Upper lobe of left lung (tissue), 4 donors: Measurements from ENCODE around the gene KERA.

ENCODE experiments used
- POLR2A ChIP-seq, 4 donors: fragments of 450-650 bp; IDR thresholded peaks; one replicate each; pipeline ENCODE4 v1.5.1; 2016 to 2017; ENCODE audit warnings: antibody characterized with exemption in 4 of 4, mild to moderate bottlenecking in 2 of 4
- TF ChIP-seq, protein P1 (sequence below), 6 experiments: fragments of 450-650 bp in 4 of 6; fragments of 200-600 bp in 2 of 6; sonication (generic) in 2 of 6; IDR thresholded peaks; one replicate each; pipeline ENCODE4 v1.5.1; 2016 to 2019; ENCODE audit warnings: antibody characterized with exemption in 6 of 6

- TF ChIP-seq, protein P1, sequence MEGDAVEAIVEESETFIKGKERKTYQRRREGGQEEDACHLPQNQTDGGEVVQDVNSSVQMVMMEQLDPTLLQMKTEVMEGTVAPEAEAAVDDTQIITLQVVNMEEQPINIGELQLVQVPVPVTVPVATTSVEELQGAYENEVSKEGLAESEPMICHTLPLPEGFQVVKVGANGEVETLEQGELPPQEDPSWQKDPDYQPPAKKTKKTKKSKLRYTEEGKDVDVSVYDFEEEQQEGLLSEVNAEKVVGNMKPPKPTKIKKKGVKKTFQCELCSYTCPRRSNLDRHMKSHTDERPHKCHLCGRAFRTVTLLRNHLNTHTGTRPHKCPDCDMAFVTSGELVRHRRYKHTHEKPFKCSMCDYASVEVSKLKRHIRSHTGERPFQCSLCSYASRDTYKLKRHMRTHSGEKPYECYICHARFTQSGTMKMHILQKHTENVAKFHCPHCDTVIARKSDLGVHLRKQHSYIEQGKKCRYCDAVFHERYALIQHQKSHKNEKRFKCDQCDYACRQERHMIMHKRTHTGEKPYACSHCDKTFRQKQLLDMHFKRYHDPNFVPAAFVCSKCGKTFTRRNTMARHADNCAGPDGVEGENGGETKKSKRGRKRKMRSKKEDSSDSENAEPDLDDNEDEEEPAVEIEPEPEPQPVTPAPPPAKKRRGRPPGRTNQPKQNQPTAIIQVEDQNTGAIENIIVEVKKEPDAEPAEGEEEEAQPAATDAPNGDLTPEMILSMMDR (IDR thresholded peaks at IDR 0.05): no peak
- TF ChIP-seq POLR2A (IDR thresholded peaks at IDR 0.05): no peak
Observed at GRCh38 chr12:91057368-91058165, at the start of gene KERA.
